Hepatocyte (in vitro differentiated cells): Measurements from ENCODE around the gene GCG.

ENCODE experiments used
- EZH2 ChIP-seq: fragments of 200-600 bp; sonication (generic); IDR thresholded peaks from 2 replicates; pipeline ENCODE4 v1.6.1; 2016; ENCODE audit warnings: antibody characterized with exemption, mild to moderate bottlenecking, borderline replicate concordance
- TF ChIP-seq, protein P1 (sequence below): fragments of 200-600 bp; sonication (generic); IDR thresholded peaks from 2 replicates; pipeline ENCODE4 v1.5.1; 2016; ENCODE audit warnings: antibody characterized with exemption, mild to moderate bottlenecking; ENCODE audit not compliant: poor library complexity

DNA sequence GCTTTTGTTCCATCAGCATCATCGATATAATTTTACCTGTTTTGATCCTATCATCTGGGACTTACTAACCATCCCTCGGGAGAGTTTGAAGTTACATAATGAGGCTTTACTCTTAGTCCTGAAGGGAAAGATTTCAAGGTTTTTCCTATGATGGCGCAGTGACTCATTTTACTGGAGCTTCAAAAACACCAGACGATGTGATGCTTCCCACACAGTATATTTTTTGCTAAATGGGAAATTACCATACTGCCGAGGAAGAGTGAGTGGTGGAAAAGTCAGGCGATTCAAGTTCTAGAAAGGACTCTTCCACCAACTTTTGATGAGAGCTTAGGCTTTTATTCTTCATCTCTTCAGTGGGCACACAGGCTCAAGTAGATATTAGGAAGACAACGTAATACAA lies 44.6 kb upstream of the GCG start:
- TF ChIP-seq, protein P1, sequence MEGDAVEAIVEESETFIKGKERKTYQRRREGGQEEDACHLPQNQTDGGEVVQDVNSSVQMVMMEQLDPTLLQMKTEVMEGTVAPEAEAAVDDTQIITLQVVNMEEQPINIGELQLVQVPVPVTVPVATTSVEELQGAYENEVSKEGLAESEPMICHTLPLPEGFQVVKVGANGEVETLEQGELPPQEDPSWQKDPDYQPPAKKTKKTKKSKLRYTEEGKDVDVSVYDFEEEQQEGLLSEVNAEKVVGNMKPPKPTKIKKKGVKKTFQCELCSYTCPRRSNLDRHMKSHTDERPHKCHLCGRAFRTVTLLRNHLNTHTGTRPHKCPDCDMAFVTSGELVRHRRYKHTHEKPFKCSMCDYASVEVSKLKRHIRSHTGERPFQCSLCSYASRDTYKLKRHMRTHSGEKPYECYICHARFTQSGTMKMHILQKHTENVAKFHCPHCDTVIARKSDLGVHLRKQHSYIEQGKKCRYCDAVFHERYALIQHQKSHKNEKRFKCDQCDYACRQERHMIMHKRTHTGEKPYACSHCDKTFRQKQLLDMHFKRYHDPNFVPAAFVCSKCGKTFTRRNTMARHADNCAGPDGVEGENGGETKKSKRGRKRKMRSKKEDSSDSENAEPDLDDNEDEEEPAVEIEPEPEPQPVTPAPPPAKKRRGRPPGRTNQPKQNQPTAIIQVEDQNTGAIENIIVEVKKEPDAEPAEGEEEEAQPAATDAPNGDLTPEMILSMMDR, result no peak
- TF ChIP-seq EZH2, result no peak
